ENCODE results near the gene DCDC1. TPM values are rescaled to one million over a fixed set of nuclear protein-coding genes. Genes with fewer than 3 reads are reported as not detected.
A peak's percentile ranks its signal among the peaks of the same experiment; 100 is the strongest.

Gene DCDC1
- total RNA-seq, 1 donor from 2014 or later: not detected

GRCh38 chr11:30861064-30861463 lies 508.5 kb downstream of the DCDC1 start:
- H3K27ac ChIP-seq: no peak overlapping the region
- no peak for DNase-seq (ENCODE audit: extremely low spot score in 2 of 2)
- no peak for TF ChIP-seq CTCF (IDR thresholded peaks at IDR 0.05)
- no peak for TF ChIP-seq POLR2A (IDR thresholded peaks at IDR 0.05)
- no peak for TF ChIP-seq POLR2AphosphoS5 (IDR thresholded peaks at IDR 0.05; ENCODE audit: insufficient read depth in 1 of 2, low read depth in 1 of 2)
- intact Hi-C loops (cut with DNase I): no loop called here
- H3K4me1 ChIP-seq: no peaks in the 10 kb centered on the region
- no peak overlapping the region for H3K4me3 ChIP-seq
- no peaks in the 10 kb centered on the region for H3K9me3 ChIP-seq
- no peaks in the 10 kb centered on the region for H3K27me3 ChIP-seq
- H3K36me3 ChIP-seq: no peaks in the 10 kb centered on the region

GRCh38 chr11:30860146-30860545 lies 509.4 kb downstream of the DCDC1 start:
- H3K4me3 ChIP-seq: no peak overlapping the region
- no peaks in the 10 kb centered on the region for H3K9me3 ChIP-seq
- H3K4me1 ChIP-seq: no peaks in the 10 kb centered on the region
- H3K36me3 ChIP-seq: no peaks in the 10 kb centered on the region
- no peaks in the 10 kb centered on the region for H3K27me3 ChIP-seq
- no peak for TF ChIP-seq CTCF (IDR thresholded peaks at IDR 0.05)
- TF ChIP-seq POLR2AphosphoS5 (IDR thresholded peaks at IDR 0.05; ENCODE audit: insufficient read depth in 1 of 2, low read depth in 1 of 2): no peak
- TF ChIP-seq POLR2A (IDR thresholded peaks at IDR 0.05): no peak
- intact Hi-C loops (cut with DNase I): no loop called here
- no peak for DNase-seq (ENCODE audit: extremely low spot score in 2 of 2)
- no peak overlapping the region for H3K27ac ChIP-seq

GRCh38 chr11:30859669-30860068 lies 509.9 kb downstream of the DCDC1 start:
- Histone ChIP-seq H3K36me3 (no peaks in the 10 kb centered on the region), H3K9me3 (no peaks in the 10 kb centered on the region), H3K4me1 (no peaks in the 10 kb centered on the region), H3K27me3 (no peaks in the 10 kb centered on the region), H3K27ac (no peak overlapping the region), H3K4me3 (no peak overlapping the region)
- intact Hi-C loops (cut with DNase I): no loop called here
- no peak for DNase-seq (ENCODE audit: extremely low spot score in 2 of 2)
- TF ChIP-seq CTCF (IDR thresholded peaks at IDR 0.05) (no peak), POLR2AphosphoS5 (IDR thresholded peaks at IDR 0.05; ENCODE audit: insufficient read depth in 1 of 2, low read depth in 1 of 2) (no peak), POLR2A (IDR thresholded peaks at IDR 0.05) (no peak)

DNA sequence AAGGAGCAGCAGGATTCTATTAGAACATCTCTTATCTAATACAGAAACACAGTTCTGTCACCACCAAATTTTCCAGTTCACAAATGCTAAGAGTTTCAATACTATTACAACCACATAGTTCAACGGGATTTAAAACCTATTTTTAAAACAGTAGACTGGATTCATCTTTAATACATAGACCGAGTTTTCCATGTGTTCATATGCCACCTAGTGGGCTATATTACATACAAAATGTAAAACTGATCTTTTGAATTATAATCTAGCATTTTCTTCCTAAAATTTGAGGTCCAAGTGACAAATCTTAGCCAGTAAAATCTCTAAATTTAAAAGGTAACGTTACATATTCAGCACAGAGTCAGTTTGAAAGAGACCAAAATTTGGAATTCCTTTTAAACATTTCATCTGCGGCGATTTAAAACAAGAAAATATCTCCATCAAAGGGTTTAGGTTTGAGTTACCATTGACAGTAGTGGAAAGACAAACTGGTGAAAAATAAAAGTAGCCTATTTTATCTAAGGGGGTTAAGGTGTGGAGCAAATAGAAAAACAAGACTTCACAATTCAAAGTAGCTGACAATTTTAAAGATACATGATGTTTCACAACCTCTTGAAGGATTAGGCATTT lies 514.0 kb downstream of the DCDC1 start:
- TF ChIP-seq CTCF (IDR thresholded peaks at IDR 0.05): peak in 2 of 3 experiments; percentile 10 to 22
- TF ChIP-seq POLR2AphosphoS5 (IDR thresholded peaks at IDR 0.05; ENCODE audit: insufficient read depth in 1 of 2, low read depth in 1 of 2): no peak
- no peak for TF ChIP-seq POLR2A (IDR thresholded peaks at IDR 0.05)
- no peaks in the 10 kb centered on the region for H3K27me3 ChIP-seq
- no peaks in the 10 kb centered on the region for H3K36me3 ChIP-seq
- no peak overlapping the region for H3K27ac ChIP-seq
- no peaks in the 10 kb centered on the region for H3K4me1 ChIP-seq
- no peaks in the 10 kb centered on the region for H3K9me3 ChIP-seq
- no peak overlapping the region for H3K4me3 ChIP-seq
- no peak for DNase-seq (ENCODE audit: extremely low spot score in 2 of 2)
- intact Hi-C loops (cut with DNase I): no loop called here

GRCh38 chr11:30853439-30853838 lies 516.1 kb downstream of the DCDC1 start:
- Histone ChIP-seq H3K4me3 (no peak overlapping the region), H3K27me3 (no peaks in the 10 kb centered on the region), H3K36me3 (no peaks in the 10 kb centered on the region), H3K27ac (no peak overlapping the region), H3K9me3 (no peaks in the 10 kb centered on the region), H3K4me1 (no peaks in the 10 kb centered on the region)
- no peak for TF ChIP-seq POLR2AphosphoS5 (IDR thresholded peaks at IDR 0.05; ENCODE audit: insufficient read depth in 1 of 2, low read depth in 1 of 2)
- no peak for DNase-seq (ENCODE audit: extremely low spot score in 2 of 2)
- intact Hi-C loops (cut with DNase I): no loop called here
